ENCODE data around the gene MESD.

The MESD gene

DNA sequence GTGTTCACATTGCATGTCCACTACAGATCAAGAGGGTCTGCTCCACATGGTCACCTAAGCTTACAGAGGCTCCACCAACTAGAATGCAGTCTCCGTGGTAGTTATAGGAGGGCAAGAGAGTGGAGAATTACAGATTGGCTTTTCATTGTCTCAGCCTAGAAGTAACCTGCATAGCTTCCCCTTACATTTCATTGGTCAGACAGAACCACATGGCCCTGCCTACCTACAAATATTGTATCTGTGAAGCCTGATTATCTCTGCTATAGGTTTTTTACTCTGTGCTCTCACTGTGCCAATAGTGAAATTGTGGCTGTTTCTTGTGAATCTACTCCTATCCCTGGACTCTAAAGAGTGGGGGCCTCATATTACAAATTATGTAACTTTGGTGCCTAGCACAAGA is 8.6 kb upstream of the MESD start:
- intact Hi-C loops (cut with DNase I): loop anchor here (5.0 to 10.0 kb wide), 2 partner anchors 99 to 267 kb away; no protein-coding TSS in a partner anchor
- no peak for DNase-seq

DNA sequence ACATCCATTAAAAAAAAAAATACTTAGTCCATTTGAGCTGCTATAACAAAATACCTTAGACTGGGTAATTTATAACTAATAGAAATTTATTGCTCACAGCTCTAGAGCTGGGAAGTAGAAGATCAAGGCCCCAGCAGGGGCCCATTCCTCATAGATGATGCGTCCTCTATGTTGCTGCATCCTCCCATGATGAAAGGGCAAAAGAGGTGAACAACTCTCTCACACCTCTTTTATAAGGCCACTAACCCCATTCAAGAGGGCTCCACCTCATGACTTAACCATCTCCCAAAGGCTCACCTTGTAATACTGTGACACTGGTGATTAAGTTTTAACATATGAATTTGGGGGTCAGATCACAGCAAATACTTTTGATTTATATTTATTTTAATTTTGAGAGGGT is 8.1 kb upstream of the MESD start:
- intact Hi-C loops (cut with DNase I): loop anchor here (5.0 to 10.0 kb wide), 2 partner anchors 100 to 267 kb away; no protein-coding TSS in a partner anchor
- DNase-seq: no peak

DNA sequence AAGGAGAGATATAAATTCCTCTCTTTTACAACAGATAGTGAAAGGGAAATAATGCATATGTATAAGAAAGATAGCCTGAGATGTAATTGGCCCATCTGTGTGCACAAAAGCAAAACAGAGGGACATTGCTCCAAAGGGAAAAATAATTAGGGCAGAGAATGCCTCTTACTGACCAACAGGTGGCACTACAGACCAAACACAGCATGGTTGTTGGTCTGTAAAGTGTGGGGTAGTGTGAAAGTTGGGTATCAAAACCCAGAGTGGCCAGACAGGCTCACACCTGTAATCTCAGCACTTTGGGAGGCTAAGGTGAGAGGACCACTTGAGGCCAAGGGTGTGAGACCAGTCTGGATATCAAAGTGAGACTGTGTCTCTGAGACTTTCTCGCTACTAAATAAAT is 6.6 kb upstream of the MESD start:
- intact Hi-C loops (cut with DNase I): loop anchor here (5.0 to 10.0 kb wide), 2 partner anchors 101 to 269 kb away; no protein-coding TSS in a partner anchor
- DNase-seq: no peak

DNA sequence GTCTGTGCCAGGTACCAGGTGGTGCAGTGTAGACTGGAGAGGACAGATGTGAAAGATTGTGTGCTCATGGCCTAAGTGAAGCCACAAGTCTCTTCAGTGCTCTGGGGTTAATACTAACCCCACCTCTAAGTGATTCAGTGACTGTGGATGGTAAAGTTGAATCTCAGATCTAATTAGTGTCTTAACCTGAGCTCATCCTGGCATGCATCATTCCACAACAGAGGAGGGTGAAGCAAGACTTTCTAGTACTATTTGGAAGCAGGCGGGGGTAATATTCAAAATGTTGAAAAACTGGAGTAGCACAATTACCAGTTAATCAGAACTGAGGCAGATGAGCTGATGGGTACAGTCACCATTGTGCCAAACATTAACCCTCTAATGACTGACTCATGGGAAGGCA is 2.8 kb upstream of the MESD start:
- intact Hi-C loops (cut with DNase I): loop anchor here (10.0 kb wide), 1 partner anchor 272 kb away; no protein-coding TSS in a partner anchor
- no peak for DNase-seq

DNA sequence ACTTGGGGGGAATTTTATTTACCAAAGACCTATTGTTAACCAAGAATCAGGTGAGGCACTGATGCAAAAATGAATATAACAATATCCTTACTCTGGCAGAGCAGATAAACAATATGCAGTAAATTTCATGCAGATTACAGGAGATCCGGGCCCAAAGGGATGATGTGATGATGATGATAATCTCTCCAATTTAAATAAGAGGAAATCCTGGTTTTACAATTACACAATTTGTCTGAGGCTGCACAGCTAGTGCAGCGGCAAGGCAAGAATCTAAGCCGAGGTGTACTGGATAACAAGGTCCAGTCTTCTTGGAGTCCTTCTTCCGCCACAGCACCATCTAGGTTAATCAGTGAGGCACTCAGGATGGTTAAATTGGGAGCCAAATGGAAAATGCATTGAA is 2.4 kb upstream of the MESD start:
- intact Hi-C loops (cut with DNase I): loop anchor here (10.0 kb wide), 1 partner anchor 273 kb away; no protein-coding TSS in a partner anchor
- no peak for DNase-seq

DNA sequence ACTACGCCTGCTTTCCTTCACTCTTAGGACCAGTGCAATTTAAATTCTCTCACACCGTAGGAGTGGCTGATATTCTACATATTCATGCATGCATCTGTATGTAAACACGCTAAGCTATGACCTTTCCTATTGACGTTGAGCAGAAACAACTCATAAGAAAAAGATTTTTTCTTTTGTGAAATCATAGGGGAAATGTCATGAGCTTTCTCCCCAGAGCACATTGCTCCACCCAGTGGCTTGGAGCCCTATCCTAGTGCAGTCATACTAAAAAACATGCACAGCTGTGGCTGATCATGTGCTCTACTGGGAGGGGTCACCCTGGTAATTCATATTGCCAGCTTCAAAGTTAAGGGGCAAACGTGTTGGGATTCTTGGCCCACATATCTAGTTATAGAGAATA is 1.8 kb upstream of the MESD start:
- intact Hi-C loops (cut with DNase I): loop anchor here (10.0 kb wide), 1 partner anchor 273 kb away; no protein-coding TSS in a partner anchor

DNA sequence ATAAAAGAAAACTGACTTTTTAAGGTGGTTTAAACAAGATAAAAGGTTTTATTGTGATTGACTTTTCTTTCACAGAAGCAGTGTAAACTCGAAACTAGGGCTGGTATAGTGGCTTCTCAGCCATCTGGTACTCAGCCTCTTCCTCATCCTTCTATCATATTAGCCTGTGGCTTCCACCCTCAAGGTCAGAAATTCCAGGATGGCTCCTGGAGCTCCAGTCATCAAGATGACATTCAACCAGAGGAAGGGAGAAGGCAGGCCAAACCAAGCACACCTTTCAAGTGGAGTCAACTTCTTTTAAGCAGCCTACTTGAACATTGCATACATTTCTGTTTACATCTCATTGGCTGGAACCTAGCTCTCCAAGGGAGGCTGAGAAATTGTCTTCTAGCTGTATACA is 1.3 kb upstream of the MESD start:
- no peak for DNase-seq
- intact Hi-C loops (cut with DNase I): loop anchor here (10.0 kb wide), 1 partner anchor 274 kb away; no protein-coding TSS in a partner anchor

More for the DNA sequence above, 1.8 kb upstream of the MESD start:
- peak in 39 of 42 donors; percentile 44 to 89 (median 77) for DNase-seq

DNA sequence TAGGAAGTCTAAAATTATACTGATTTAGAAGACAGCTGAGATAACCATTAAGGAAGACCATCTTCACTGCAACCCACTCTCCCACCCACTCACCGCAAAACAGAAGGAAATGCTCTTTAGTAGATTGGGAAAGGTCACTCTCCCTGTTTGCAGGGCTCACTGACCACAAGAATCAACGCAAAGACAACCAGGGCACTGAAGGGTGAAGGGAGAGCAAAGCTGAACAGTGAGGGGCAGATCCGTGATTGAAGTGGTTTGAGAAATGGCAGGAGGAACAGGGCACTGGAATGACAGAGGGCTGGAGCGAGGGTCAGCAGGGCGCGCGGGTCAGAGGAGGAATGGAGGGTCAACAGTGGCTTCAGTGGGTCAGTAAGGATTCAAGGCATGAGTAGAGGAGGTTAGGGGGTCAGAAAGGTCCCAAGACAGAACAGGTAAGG is 520 bp downstream of the MESD start:
- intact Hi-C loops (cut with DNase I): no loop called here

DNA sequence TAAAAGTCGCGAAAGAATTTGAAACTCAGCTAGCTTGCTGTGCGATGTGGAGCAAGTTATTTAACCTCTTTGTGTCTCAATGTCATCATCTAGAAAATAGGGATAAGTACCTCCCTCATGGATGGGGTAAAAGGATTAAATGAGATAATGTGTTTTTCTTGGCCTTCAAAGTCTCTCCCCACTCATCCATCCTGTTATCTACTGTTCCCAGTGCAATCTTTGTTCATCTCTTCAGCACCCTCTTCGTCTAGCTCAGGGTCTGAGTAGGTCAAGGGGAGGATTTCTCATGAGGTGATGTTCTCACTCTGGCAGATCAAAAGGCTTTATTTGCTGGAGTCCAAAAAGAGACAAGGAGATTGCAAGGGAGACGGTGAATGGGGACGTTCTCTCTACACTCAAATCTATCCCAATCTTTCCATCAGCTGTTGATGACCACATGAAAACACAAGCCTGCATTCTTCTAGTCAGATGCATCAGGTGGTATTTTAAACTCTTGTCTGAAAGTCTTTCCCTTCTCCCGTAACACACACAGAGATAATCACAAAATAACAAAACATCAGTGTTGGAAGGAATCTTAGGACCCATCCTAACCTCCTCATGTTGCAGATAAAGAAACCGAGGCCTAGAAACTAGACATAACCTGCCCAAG is 1.3 kb downstream of the MESD start:
- intact Hi-C loops (cut with DNase I): no loop called here
- DNase-seq: no peak

More for the DNA sequence above, 520 bp downstream of the MESD start:
- no peak for DNase-seq

DNA sequence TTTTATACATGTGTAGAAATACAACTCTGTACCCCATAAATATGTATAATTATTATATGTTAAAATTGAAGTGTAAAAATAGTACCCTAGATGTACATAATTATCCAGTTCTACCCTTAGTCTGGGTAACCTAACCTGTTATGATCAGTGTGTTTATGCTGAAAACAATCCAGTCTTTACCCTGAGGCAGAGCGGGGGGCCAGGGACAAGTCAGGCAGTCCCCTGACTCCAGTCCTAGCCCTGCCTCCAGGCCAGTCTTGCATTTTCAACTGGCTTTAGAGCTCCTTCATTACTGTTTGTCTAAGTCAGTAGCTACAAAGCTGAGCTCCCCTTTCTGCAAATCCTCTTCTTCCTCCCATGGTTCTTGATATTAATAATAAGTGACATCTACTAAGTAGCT is 3.1 kb downstream of the MESD start:
- intact Hi-C loops (cut with DNase I): no loop called here
- no peak for DNase-seq

DNA sequence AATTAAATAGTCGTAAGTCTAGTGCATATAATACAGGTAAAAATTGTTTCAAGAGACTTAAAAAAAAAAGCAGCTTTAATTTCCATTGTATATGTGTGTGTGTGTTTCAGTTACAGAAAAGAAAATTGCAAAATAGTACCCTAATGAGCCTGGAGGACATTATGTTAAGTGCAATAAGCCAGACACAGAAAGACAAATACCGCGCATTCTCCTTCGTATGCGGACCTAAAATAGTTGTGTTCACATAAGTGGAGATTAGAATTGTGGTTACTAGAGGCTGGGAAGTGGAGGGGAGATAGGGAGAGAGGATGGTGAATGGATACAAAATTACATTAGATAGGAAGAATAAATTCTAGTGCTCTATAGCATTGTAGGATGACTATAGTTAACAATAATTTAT is 3.6 kb downstream of the MESD start:
- intact Hi-C loops (cut with DNase I): no loop called here
- DNase-seq: peak in 1 of 42 donors; percentile 2

DNA sequence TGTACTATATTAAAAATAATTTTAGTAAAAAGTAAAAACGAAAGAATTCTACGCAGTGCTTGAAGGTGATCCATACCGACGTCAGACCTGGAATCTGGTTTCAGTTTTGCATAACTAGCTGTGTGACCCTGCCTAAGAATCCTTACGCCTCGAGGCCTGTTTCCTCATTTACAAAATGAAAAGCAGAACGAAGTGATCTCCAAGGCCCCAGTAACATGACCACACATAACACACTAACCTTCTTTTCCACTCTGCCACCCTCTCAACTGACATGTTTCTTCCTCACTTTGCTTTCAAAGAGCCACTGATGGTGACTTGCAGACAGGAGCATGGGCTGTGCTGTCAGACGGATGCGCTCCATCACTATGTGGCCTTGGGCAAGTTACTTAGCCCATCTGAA is 4.8 kb downstream of the MESD start:
- peak in 1 of 42 donors; percentile 43 for DNase-seq
- intact Hi-C loops (cut with DNase I): no loop called here

DNA sequence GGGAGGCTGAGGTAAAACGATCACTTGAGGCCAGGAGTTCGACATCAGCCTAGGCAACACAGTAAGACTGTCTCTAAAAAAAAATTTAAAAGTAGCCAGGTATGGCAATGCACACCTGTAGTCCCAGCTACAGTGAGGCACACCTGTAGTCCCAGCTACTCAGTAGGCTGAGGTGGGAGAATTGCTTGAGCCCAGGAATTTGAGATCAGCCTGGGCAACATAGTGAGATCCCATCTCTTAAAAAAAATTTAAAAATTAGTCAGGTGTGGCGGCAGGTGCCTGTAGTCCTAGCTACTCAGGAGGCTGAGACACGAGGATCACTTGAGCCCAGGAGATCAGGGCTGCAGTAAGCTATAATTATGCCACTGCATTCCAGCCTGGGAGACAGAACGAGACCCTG is 6.8 kb downstream of the MESD start:
- intact Hi-C loops (cut with DNase I): no loop called here
- DNase-seq: peak in 1 of 42 donors; percentile 16

DNA sequence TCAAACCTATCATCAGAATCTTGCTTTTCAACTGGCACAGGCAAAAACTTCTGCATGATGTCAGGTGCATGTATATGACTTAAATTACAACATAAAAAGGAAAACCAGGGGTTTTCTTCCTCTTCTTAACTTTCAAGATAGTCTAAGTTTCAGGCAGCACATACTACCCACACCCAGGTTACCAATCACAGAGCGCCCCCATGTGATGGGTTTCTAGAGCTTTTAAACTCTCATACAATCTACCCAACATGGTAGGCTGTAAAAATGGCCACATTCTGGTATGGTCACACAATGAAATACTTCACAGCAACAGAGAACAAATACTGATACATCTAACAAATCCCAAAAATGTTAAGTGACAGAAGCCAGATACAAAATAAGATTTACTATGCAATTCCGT is 7.4 kb downstream of the MESD start:
- peak in 1 of 42 donors; percentile 39 for DNase-seq
- intact Hi-C loops (cut with DNase I): no loop called here

DNA sequence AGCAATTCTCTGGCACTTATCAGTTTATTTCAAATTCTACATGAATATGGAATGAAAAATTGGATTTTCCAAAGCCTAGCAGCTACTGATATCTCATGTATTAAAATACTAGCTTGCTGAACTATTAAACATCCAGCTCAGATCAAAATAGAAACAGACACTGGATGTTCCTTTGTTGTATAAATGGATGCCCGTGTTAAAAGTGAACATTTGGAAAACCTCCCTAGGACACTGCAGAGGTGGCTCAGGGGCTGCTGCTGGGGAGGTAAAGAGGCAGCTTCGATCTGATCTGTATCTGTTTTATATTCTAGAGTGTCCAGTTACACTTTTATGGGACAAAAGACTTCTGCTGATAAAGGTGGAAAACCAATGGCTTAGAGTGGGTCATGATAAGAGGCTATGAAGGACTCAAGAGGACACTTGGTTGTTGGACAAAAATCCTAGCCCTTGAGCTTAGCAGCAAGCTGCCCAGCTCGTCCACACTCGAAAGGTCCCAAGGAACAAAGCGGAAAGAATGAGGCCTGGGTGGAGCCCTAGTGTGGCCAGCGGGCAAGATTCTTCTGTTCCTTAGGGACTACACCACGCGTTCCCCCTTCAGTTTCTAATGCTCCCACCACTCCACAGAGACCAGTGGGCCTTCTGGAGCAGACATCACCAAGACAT is 9.9 kb downstream of the MESD start:
- intact Hi-C loops (cut with DNase I): loop anchor here (5.0 to 10.0 kb wide), 3 partner anchors 123 to 525 kb away; partner anchors contain the start of gene CEMIP
- peak in 1 of 42 donors; percentile 8 for DNase-seq

DNA sequence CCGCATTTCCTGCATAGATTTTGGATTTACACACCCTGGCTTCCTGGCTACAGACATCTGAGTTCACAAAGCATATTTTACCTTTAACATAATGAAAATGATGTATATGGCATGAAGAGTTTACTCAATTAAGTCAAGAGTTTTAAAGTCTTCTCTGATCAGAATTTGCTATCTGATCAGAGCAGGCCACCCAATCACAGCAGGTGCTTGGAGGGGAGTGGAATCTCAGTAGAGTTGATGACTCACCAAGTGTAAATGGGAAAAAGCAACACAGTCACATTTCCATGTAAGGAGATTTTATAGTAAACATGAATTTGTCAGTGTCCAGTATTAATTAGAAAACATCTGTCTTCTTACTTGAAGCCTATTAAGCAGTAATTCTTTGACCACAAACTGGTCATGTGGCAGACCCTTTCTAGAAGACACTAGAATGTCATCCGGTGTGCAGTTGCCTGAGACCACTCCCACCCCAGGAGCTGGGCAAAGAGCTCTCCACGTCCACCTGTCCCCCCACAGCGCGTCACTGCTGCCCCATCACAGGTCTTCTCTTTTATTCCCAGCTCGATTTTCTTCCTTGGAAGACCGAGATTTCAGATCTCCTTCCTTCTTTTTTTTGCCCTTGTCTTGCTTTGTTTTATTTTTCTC is 10.8 kb downstream of the MESD start:
- intact Hi-C loops (cut with DNase I): loop anchor here (5.0 to 10.0 kb wide), 3 partner anchors 123 to 524 kb away; partner anchors contain the start of gene CEMIP
- peak in 2 of 42 donors; percentile 28 to 35 for DNase-seq

DNA sequence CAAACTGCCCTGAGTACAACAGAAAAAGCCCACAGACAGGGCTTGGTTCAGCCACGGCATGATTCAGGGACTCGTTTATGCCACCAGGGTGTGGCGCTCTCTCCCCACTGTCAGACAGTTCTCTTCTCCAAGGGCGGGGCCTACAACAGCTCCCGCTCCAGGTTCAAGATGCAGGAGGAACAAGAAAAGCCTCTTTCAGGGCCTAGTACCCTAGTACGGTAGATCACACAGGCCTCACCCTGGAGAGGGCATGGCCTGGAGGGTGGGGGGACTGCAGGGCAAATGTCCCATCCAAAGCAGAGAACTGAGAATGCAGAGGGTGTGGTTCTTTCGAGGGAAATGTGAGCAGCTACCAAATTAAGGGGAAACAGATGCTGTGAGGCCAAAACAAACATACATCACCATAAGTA is 12.0 kb downstream of the MESD start:
- intact Hi-C loops (cut with DNase I): loop anchor here (5.0 to 10.0 kb wide), 3 partner anchors 125 to 523 kb away; partner anchors contain the start of gene CEMIP
- peak; percentile 62 to 91 (median 82) for DNase-seq

DNA sequence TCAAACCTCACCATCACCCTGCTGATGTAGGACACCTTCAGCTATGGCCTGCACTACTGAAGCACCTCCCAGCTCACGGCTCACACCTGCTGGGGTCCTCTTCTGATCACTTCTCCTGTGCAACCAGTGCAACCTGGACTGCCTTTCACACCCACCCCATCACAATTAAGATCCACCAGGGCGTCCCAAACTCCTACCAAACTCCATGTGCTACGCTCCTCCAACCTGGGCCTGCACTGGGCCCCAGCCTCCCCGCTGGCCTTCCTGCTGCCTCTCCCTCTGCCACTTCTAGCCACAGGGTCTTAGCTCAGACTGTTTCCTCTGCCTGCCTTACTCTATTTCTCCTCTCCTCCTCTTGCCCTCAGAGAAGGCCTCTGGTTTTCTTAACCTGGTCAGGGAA is 12.8 kb downstream of the MESD start:
- intact Hi-C loops (cut with DNase I): loop anchor here (5.0 to 10.0 kb wide), 3 partner anchors 125 to 522 kb away; partner anchors contain the start of gene CEMIP
- peak in 1 of 42 donors; percentile 14 for DNase-seq

DNA sequence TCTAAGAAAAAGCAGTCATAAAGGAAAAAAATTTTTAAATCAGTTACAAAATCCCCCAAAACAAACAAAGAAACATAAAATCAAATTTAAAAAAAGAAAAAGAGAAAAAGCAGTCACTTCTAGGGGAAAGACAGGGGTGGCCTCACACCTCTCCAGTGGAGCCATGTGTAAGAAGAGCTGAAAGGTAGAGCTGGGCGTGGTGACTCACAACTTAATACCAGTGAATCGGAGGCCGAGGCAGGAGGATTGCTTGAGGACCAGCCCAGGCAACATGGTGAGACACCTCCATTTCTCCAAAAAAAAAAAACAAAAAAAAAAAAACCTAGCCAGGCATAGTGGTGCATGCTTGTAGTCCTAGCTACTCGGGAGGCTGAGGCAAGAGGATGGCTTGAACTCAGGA is 14.7 kb downstream of the MESD start:
- intact Hi-C loops (cut with DNase I): loop anchor here (5.0 to 10.0 kb wide), 3 partner anchors 127 to 520 kb away; partner anchors contain the start of gene CEMIP
- DNase-seq: peak in 1 of 42 donors; percentile 32
